GM18858 (cell line): Measurements from ENCODE around the gene ACKR4.
"Not testable (repeated sequence)": the region's sequence is repeated elsewhere in the genome, so short reads cannot be mapped to it uniquely, and the experiment has no call there.

ENCODE experiments used
- ATAC-seq: cut with Tn5 transposase; IDR thresholded peaks from one replicate; pipeline ENCODE4 v1.9.1; 2021; ENCODE audit not compliant: unreplicated experiment

Gene ACKR4

DNA sequence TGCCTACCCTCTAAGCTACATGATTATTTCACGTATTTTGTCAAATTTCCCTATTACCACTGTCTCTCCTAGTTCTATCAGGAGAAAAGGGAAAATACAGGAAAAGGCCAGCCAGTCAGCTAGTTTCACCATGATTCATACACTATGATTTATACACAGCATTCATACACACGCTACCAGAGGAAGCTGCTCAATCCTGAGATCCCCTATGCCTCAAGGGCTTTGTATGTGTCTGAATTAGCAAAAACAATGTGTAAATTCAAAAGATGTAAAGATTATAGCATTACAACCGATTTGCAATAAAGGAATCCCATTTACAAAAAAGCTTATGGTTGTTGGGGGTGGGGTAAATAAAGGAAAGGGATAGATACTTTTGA lies 3.1 kb upstream of the ACKR4 start:
- ATAC-seq: no peak

DNA sequence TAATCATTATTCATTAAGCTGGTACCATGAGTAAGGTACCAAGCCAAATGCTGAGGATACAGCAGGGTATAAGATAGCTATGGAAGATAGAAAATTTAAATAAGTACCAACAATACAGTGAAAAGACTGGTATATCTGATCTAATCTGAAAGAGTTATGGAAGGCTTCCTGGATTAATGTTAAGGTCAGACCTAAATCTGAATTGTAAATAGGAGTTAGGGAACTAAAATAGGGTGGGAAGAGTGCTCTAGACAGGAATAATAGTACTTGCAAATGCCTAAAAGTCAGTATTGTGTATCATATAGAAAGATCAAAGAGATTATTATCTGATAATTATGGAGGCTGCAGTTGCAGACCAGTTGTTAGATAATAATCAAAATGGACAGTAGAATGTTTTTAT lies 2.6 kb upstream of the ACKR4 start:
- ATAC-seq: no peak

DNA sequence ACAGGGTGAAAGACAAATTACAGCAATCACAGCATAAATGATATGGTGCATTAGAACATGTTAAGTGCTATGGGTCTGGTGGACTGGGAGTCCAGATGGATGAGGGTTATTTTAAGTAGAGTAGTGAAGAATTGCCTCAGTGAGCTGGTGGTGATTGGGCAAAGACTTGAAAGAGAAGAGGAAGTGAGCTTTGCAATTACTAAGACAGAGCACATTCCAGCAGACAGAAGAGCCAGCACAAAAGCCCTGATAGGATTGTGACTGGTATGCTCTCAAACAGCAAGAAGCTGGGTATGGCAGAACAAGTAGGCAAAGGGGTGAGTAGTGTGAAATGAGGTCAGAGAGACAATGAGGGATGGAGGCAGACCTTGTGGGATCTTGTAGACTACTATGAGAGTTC lies 2.1 kb upstream of the ACKR4 start:
- no peak for ATAC-seq

DNA sequence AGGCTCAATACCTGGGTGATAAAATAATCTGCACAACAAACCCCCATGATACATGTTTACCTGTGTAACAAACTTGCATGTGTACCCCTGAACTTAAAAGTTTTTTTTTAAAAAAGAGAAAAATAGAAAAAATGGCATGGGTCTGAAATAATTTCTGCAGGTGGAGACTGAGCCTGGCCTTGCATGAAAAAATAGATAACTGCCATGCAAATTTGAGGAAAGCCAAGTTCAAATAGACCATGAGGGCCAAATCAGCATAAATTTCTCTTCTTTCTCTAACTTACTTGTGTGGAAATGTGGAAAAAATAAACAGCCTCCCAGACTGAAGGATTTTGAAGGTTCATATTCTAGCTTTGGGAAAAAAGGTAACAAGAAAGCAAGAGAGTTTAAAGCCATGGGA lies 744 bp upstream of the ACKR4 start:
- ATAC-seq: no peak

DNA sequence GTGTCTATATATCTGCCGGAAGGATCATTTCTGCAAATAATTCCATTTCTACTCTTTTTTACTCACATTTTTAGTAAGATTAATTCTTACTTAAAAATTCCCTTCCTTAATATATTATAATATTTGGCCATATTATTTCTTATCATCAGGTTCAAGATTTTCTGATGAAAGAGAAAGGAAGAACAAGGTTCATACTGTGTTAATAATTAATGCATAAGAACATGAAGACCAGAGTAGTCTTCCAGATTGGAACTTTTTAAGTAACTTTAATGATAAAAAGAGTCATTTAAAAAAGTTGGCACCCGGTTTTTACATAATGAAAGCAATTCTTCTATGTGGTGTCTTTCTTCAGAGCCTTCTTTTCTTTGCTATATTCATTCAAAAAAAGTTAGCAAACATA lies 590 bp downstream of the ACKR4 start:
- ATAC-seq: no peak

DNA sequence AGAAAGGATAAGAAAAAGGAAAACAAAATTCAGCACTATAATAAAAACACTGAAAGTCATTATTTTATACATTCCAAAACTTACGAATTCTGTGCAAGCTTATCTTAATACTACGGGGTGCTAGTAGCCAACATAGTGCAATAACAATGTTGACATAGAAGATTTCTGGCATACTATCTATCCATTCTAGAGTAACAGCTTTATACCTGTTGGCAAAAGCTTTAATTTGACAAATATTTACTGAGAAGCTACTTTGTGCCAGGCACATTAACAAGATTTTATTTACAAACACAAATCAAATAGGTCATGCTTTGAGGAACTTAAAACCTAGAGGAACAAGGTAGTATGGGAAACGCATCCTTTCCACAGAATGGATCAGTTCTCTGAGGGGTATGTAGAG lies 1.1 kb downstream of the ACKR4 start:
- ATAC-seq: no peak

DNA sequence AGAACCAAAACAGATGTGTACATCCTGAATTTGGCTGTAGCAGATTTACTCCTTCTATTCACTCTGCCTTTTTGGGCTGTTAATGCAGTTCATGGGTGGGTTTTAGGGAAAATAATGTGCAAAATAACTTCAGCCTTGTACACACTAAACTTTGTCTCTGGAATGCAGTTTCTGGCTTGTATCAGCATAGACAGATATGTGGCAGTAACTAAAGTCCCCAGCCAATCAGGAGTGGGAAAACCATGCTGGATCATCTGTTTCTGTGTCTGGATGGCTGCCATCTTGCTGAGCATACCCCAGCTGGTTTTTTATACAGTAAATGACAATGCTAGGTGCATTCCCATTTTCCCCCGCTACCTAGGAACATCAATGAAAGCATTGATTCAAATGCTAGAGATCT lies 3.5 kb downstream of the ACKR4 start:
- ATAC-seq: not testable (repeated sequence)

DNA sequence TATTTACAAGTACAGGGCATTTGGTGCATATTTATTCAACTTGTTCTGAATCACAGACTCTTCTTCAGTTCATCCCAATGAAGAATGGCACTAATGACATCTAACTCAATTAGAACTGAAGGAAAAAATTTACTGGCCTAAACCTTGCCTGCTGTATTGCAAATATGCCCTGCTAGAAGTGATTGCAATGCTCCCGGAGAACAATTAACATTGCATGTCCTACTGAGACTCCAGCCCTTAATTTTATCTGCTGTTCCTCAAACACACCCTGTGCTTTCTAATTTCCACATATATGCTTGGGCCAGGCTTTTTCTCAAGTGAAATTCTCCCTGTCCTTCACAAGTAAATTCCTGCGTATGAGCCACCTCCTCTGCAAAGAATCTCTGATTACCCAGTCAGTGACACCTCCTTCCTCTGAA lies 8.3 kb downstream of the ACKR4 start:
- no peak for ATAC-seq

DNA sequence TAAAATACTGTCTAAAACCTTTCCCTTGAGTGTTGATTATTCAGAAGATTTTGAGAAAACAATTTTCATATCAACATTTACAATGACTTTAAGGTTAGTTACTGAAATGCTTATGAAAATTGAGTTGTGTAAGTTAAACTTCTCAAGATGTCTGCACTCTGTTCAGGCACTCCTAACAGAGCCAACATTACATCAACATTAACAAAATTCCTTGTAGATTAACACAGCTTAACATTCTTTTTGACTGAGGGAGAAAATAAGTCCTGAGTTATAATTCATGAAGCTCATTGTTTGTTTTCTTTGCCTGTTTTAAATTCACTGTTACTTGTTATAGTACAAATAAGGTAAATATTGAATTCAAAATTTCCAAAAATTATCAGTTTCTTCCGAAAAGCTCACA lies 9.0 kb downstream of the ACKR4 start:
- ATAC-seq: no peak

DNA sequence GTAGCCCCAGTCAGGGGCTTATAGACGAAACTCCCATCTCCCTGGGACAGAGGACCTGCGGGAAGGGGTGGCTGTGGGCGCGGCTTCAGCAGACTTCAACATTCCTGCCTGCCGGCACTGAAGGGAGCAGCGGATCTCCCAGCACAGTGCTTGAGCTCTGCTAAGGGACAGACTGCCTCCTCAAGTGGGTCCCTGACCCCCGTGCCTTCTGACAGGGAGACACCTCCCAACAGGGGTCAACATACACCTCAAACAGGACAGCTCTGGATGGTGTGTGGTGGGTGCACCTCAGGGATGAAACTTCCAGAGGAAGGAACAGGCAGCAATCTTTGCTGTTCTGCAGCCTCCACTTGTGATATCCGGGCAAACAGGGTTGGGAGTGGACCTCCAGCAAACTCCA lies 9.6 kb downstream of the ACKR4 start:
- not testable (repeated sequence) for ATAC-seq

DNA sequence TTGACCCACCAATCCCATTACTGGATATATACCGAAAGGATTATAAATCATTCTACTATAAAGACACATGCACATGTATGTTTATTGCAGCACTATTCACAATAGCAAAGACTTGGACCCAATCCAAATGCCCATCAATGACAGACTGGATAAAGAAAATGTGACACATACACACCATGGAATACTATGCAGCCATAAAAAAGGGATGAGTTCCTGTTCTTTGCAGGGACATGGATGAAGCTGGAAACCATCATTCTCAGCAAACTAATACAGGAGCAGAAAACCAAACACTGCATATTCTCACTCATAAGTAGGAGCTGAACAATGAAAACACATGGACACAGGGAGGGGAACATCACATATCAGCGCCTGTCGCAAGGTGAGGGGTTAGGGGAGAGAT lies 18.2 kb downstream of the ACKR4 start:
- ATAC-seq: not testable (repeated sequence)

DNA sequence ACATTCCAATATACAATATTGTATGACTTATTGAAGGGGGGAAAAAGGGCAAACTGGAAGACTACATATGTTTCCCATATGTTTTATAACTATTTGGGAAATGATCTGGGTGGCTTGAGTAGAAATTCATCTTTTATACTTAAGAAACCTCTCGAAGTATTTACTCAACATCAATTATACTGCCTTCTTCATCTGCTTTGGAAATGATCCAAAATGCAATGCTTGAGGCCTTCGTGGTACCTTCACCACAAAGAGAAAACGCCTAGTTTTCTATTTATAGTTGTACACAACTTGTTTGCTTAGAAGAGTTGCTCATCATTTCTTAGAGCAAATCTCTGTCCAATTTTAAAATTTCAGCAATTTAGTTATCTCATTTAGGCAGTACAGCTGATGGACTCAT lies 18.8 kb downstream of the ACKR4 start:
- no peak for ATAC-seq

DNA sequence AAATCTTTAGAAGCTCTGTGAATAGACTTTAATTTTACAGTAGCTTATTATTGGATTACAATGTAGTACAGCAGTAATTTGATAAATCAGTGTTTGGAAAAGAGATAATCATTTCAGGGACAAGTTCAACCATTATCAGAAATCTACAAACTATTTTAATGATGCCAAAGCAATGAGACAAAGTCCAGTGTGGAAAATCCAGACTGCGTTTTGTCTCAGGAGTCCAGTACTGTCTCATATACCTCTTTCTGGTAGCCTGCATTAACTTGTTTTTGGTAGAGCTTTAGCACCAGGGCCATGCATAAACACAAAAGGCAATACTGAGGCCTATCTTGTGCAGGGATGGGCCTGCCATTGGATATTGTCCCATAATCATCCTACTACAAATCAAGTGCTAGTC lies 19.7 kb downstream of the ACKR4 start:
- ATAC-seq: no peak

DNA sequence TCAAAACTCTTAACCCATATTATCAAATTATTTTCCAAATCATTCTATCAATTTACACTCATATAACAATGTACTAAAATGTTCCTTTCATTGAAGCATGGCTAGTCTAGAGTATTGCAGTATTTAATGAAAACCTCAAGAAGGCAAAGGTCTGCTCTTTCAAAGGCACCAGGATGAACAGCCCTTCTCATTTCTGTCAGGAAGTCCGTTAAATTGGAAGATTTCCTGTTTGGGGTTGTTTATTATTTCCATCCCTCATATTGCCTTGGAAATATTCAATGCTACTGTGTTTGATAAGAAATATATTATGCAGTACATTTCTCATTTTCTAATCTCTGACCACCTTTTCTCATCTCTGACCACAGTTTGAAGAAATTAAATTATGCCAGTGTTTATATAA lies 25.1 kb downstream of the ACKR4 start:
- ATAC-seq: no peak

DNA sequence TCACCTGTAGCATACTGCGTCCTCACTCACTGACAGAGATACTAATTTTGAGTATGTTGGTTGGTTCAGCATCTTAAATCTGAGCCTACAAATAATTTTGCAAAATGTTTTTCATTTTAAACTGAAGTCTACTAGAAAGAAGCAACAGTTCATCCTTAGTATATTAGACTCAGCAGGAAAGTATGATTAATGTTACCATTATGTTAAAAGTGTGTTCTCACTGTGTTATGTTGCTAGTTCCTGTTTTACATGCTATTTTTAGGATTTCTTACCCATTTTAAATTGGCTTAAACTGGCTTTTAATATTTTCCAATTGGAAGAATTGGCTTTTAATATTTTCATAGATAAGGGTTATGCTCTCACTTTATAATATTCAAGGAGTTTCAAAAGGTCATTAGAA lies 25.7 kb downstream of the ACKR4 start:
- ATAC-seq: no peak

DNA sequence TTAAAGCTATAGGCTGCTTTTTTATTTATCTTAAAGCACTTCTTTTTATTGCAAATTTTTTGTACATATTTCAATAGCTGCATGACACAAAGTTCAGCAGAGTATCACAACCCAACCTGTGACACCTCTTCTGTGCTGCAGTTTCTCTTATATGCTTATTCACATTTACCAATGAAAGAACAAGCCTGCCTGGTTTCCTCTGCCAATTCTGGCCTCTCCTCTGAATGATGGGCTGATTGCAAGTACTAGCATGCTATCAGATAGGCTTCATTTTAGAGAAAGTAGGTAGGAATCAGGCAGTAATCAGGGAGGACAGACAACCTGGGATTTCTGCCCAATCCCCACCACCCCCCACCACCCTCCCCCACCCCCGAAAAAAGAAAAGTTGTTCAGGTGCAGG lies 26.6 kb downstream of the ACKR4 start:
- ATAC-seq: no peak

DNA sequence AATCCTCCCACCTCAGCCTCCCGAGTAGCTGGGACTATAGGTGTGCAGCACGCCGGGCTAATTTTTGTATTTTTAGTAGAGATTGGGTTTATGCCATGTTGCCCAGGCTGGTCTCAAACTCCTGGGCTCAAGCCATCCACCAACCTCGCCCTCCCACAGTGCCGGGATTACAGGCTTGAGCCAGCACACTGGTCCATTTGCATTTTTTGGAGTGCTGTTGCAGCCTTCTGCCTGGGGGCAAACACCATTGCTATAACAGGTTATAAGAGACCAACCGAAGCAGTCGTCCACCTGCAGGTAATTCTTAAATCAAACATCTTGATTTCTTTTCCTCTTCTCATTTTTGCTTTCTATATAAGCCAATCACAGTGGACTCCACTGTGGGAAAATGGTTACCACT lies 27.7 kb downstream of the ACKR4 start:
- no peak for ATAC-seq

DNA sequence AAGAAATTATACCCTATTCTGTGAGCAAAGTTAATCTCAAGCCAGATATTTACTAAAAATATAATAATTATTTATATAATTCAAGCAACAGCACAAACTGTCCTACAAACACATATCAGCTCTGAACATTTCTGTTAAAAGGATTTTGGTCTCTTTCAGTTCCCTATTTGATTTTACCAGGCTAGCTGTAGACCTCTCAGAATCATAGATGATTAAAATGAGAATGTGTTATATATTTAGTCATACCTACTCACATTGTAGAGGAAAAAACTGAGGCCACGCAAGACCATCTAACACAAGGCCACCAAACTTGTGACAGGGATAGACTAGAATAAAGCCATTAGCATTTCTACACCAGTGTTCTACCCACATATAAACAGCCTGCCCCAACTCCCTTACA lies 28.5 kb downstream of the ACKR4 start:
- ATAC-seq: peak; percentile 89

DNA sequence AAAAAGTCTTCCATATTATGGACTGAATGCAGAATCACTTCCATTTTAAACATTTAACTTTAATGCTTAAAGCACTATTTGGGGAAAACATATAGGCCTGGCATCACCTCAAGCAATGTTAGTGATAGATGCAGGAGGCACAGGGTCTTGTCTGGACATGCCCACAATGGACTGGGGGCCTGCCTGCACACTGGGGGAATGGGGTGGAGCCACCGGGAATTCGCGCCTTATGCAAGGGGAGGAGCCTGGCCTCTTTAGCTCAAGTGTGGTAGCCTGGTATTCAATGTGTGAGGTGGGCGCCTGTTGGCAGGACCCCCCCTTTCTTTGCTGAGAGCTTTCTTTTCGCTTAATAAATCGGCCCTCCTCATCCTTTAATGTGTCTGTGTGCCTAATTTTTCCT lies 29.9 kb downstream of the ACKR4 start:
- ATAC-seq: no peak

DNA sequence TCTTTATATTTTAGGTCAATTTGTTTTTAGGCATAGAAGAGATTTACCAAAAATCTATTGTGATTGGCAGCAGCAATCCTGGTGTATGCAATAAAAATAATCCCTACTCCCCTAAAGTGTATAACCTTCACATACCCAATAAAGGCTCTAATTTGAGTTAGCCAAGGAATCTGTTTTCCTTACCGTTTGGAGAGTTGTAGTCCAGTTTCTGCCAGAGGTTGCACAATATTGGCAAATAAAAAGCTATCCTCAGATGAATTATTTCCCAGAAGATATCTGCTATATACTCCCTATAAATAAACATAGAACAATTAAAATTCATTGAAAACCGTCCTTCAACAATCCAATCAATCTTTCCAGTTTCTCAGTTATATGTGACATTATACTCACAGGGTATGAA lies 31.1 kb downstream of the ACKR4 start:
- no peak for ATAC-seq

DNA sequence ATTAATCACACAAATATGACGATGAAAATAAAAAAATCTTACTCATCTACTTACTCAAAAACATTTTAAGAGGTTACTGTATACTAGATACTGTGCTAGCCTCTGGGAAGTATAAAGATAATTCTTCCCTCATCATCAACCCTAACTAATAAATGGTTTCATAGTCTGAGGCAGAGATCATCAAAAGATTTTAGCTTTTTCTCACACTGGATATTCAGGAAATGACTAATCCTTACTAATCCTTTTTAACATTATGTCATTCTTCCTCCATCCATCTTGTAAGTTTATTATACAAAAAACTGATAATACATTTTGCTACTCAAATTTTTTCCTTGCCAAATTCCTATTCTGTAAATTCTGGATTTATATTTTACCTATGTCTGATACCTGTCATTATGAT lies 32.9 kb downstream of the ACKR4 start:
- no peak for ATAC-seq

DNA sequence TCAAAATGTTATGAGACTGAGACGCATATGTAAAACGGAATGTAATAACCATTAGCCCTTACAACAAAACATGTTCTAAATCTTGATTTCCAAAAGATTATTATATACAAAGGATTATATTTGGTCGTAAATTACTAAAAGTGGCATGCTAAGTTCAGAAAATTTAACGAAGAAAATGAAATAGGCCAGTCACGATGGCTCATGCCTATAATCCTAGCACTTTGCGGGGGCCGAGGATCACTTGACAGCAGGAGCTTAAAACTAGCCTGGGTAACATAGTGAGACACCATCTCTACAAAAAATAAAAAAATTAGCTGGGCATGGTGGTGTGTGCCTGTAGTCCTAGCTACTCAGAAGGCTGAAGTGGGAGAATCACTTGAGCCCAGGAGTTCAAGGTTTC lies 33.5 kb downstream of the ACKR4 start:
- no peak for ATAC-seq

DNA sequence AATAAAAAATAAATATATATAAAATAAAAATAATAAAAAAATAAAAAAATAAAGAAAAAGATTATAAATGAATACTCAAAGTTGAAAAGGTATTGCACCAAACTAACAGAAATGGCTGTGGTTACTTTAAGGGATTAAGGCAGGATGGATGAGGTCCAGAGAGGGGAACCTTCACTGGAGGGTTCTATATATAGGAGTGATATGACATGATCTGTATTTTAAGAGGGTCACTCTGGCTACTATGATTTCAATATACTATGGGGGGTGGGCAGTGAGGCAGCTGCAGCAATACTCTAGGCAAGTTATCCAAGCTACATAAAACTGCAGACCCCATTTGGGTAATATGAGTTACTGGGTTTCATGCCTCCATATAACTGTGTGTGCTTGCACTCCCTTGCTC lies 38.0 kb downstream of the ACKR4 start:
- no peak for ATAC-seq

DNA sequence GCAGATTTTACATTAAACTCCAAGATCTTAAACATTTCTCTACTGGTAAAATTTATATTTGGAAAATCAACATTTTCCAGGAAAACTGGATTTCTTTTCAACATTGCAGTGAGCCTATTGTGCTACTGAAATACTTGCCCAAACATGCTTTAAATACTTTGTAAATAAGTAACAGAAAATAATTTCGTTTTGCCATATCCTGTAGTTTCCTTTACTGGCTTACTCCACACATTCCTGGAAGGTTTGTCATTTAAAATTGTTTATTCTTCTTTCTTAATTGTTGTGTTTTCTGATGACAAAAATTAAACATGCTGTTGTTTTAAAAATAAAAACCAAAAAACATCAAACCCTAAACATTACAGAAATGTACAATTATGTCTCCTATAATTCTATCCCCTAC lies 40.5 kb downstream of the ACKR4 start:
- no peak for ATAC-seq
